Keratinocyte (primary cell): ENCODE measurements around the gene PLGRKT. TPM values are rescaled to one million over a fixed set of nuclear protein-coding genes. Genes with fewer than 3 reads are reported as not detected.

Experiments
- DNase-seq: peaks from one replicate; pipeline ENCODE4 v3.0.0-alpha.2; 2011; ENCODE audit warnings: low read depth, missing footprints, low spot score
- FAIRE-seq: peaks from 2 replicates; lab custom pipeline; 2011; peaks lifted over from hg19 to GRCh38; lab: Jason Lieb, UNC
- H2AFZ ChIP-seq: 2 replicates; pipeline ENCODE4 v1.6.0; 2012; ENCODE audit warnings: low read length, control low read depth, inconsistent platforms; ENCODE audit not compliant: control insufficient read depth
- H3K27ac ChIP-seq: 2 replicates; pipeline ENCODE4 v1.5.1; 2011; ENCODE audit warnings: low read length; ENCODE audit not compliant: control insufficient read depth, insufficient read depth
- H3K27me3 ChIP-seq: 3 replicates; pipeline ENCODE4 v1.6.0; 2011; ENCODE audit warnings: low read length; ENCODE audit not compliant: control insufficient read depth, insufficient read depth; ENCODE audit errors: extremely low read depth
- H3K36me3 ChIP-seq, 2 experiments: 2 replicates in 1 of 2; 3 replicates in 1 of 2; pipeline ENCODE4 v1.5.1; 2011; ENCODE audit warnings: low read length in 2 of 2, mild to moderate bottlenecking in 1 of 2; ENCODE audit not compliant: control insufficient read depth in 2 of 2, insufficient read depth in 2 of 2; ENCODE audit errors: extremely low read depth in 1 of 2
- H3K4me1 ChIP-seq: 3 replicates; pipeline ENCODE4 v1.5.1; 2011; ENCODE audit warnings: low read length; ENCODE audit not compliant: control insufficient read depth, insufficient read depth; ENCODE audit errors: extremely low read depth
- H3K4me2 ChIP-seq: 3 replicates; pipeline ENCODE4 v1.6.0; 2011; ENCODE audit warnings: low read depth, low read length; ENCODE audit not compliant: control insufficient read depth, insufficient read depth; ENCODE audit errors: extremely low read depth
- H3K4me3 ChIP-seq, 3 experiments: fragments of 200-600 bp in 1 of 3; sonication (generic) in 1 of 3; 2 replicates in 2 of 3; 3 replicates in 1 of 3; pipeline ENCODE4 v1.5.1; 2011 to 2016; ENCODE audit warnings: low read length in 3 of 3, mild to moderate bottlenecking in 3 of 3, control low read depth in 2 of 3, inconsistent platforms in 1 of 3, low read depth in 1 of 3, mixed read lengths in 1 of 3, mixed run types in 1 of 3, moderate library complexity in 1 of 3; ENCODE audit not compliant: control insufficient read depth in 2 of 3, insufficient read depth in 2 of 3; ENCODE audit errors: extremely low read depth in 1 of 3
- H3K79me2 ChIP-seq: 2 replicates; pipeline ENCODE4 v1.6.0; 2012; ENCODE audit warnings: low read length; ENCODE audit not compliant: control insufficient read depth, insufficient read depth
- H3K9ac ChIP-seq: 3 replicates; pipeline ENCODE4 v1.6.0; 2011; ENCODE audit warnings: low read length; ENCODE audit not compliant: control insufficient read depth, insufficient read depth; ENCODE audit errors: extremely low read depth
- H3K9me1 ChIP-seq: 3 replicates; pipeline ENCODE4 v1.6.0; 2011; ENCODE audit warnings: low read length; ENCODE audit not compliant: control insufficient read depth, insufficient read depth; ENCODE audit errors: extremely low read depth
- H3K9me3 ChIP-seq: 2 replicates; pipeline ENCODE4 v1.5.1; 2012; ENCODE audit warnings: low read depth, low read length; ENCODE audit not compliant: control insufficient read depth
- H4K20me1 ChIP-seq: 3 replicates; pipeline ENCODE4 v1.6.0; 2011; ENCODE audit warnings: low read length; ENCODE audit not compliant: control insufficient read depth, insufficient read depth; ENCODE audit errors: extremely low read depth
- CTCF ChIP-seq, 3 experiments: IDR thresholded peaks in 1 of 3; conservative IDR thresholded peaks in 1 of 3; optimal IDR thresholded peaks in 1 of 3; 2 replicates in 2 of 3; 3 replicates in 1 of 3; pipeline versions ENCODE3 to v1.5.1; 2011; ENCODE audit warnings: low read length in 3 of 3, mild to moderate bottlenecking in 3 of 3, moderate library complexity in 2 of 3, control low read depth in 1 of 3, inconsistent platforms in 1 of 3; ENCODE audit not compliant: insufficient read depth in 2 of 3; ENCODE audit errors: extremely low read depth in 1 of 3
- EZH2 ChIP-seq: IDR thresholded peaks from one replicate; pipeline ENCODE4 v1.6.1; 2012; ENCODE audit warnings: inconsistent platforms, mild to moderate bottlenecking, low read length, moderate library complexity
- dilution Hi-C: fragments of 300-500 bp; cut with MboI; formaldehyde crosslinking; loops from one replicate; pipeline ENCODE4 v1.7.0; 2020; ENCODE audit warnings: low sequenced_read_pairs; ENCODE audit not compliant: extremely low pct_ligation_motif_present
- polyA plus RNA-seq, 5 experiments: library from polyadenylated mRNA; depleted of rRNA in 3 of 5; stranded (reverse) in 3 of 5; stranded (forward) in 1 of 5; unstranded in 1 of 5; fragments of >200 nt; gene quantifications; 1 replicate in 1 of 5; 2 replicates in 3 of 5; 3 replicates in 1 of 5; pipeline versions ENCODE4 v1.2.1 to v1.2.3, GENCODE V29; 2011 to 2012; ENCODE audit warnings: missing spikeins in 2 of 5, low read depth in 1 of 5, low replicate concordance in 1 of 5

The PLGRKT gene
- polyA plus RNA-seq, 1 donor (not counting 4 experiments of a cell fraction or from before 2014, with no cell fraction given), result 35.2 TPM

GRCh38 chr9:5421163-5421562 is 16.6 kb downstream of the PLGRKT start:
- DNase-seq, result no peak
- Histone ChIP-seq H3K27ac (no peak overlapping the region), H3K4me2 (no peak overlapping the region), H3K4me1 (no peaks in the 10 kb centered on the region), H3K9me1 (no peaks in the 10 kb centered on the region), H3K9me3 (no peaks in the 10 kb centered on the region), H2AFZ (no peak overlapping the region), H3K79me2 (no peaks in the 10 kb centered on the region), H4K20me1 (no peaks in the 10 kb centered on the region), H3K27me3 (no peaks in the 10 kb centered on the region), H3K36me3 (peaks cover 0 to 4% of the 10 kb centered on the region in 2 experiments), H3K9ac (no peak overlapping the region), H3K4me3 (no peak overlapping the region)
- dilution Hi-C loops, result no loop called here
- no peak for TF ChIP-seq EZH2
- TF ChIP-seq CTCF (optimal IDR thresholded peaks at IDR 0.05 in 1 of 3, IDR thresholded peaks at IDR 0.05 in 1 of 3, conservative IDR thresholded peaks at IDR 0.05 in 1 of 3; ENCODE audit: extremely low read depth in 1 of 3, insufficient read depth in 2 of 3, low read length in 3 of 3), result no peak
- no peak for FAIRE-seq

- no peaks in the 10 kb centered on the region for H4K20me1 ChIP-seq
- no peak for FAIRE-seq
- no peak overlapping the region for H2AFZ ChIP-seq
- dilution Hi-C loops, result no loop called here
- no peaks in the 10 kb centered on the region for H3K4me1 ChIP-seq
- H3K36me3 ChIP-seq, result peaks cover 0 to 4% of the 10 kb centered on the region in 2 experiments
- no peaks in the 10 kb centered on the region for H3K79me2 ChIP-seq
- no peak overlapping the region for H3K4me2 ChIP-seq
- no peaks in the 10 kb centered on the region for H3K9me1 ChIP-seq
- DNase-seq, result no peak
- H3K4me3 ChIP-seq, result no peak overlapping the region
- H3K9me3 ChIP-seq, result no peaks in the 10 kb centered on the region
- H3K9ac ChIP-seq, result no peak overlapping the region
- H3K27ac ChIP-seq, result no peak overlapping the region
- H3K27me3 ChIP-seq, result no peaks in the 10 kb centered on the region
- no peak for TF ChIP-seq CTCF (optimal IDR thresholded peaks at IDR 0.05 in 1 of 3, IDR thresholded peaks at IDR 0.05 in 1 of 3, conservative IDR thresholded peaks at IDR 0.05 in 1 of 3; ENCODE audit: extremely low read depth in 1 of 3, insufficient read depth in 2 of 3, low read length in 3 of 3)
- no peak for TF ChIP-seq EZH2
Measured at GRCh38 chr9:5419987-5420386, 17.7 kb downstream of the PLGRKT start.
